HG03196 (cell line): ENCODE data around the gene OPA1.

Experiments
- ATAC-seq: cut with Tn5 transposase; IDR thresholded peaks from one replicate; pipeline ENCODE4 v1.9.1; 2021; ENCODE audit not compliant: unreplicated experiment

The OPA1 gene

DNA sequence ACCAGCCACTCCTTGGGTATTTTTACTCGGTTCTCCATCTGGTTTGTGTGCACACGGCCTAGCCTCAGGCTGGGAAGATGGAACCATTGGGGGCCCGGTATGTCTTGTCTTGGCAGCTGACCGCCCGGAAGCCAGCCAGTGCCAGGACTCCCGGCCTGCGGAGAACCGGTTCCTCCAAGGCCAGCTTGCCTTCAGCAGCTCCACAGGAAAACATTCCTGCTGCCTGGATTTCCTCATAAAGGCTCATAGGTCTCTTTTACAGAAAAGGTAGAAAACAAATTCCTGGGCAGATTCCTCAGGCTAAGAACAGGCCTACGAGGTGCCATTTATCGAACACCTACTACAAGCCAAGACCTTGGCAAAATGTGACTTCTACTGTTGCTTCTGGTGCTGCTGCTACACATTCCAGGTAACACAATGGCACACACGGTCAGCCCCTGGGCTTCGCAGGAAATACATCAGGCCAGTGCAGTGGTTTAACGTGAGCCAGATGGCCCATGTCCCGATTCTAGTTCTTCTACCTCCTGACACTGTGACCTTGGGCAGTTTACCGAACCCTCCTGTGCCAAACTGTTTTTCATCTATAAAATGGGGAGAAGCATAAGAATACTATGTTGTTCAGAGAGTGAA is 141.8 kb downstream of the OPA1 start:
- no peak for ATAC-seq

DNA sequence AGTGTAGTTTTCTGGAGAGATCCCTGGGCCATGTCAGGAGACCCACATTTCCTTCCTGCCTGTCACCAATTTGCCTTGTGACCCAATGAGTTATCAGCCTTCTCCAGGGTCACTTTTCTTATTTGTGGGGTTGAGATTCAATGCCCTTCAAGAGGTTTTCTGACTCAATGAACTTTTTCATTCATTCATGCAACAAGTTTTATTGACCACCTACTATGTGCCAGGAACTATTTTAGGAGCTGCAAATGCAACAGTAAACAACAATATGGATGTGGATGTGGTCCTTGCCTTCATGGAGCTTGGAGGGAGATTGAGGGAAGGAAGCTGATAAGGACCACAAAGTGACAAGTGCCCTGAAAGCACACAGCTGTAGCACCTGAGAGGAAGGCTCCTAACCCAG is 142.8 kb downstream of the OPA1 start:
- no peak for ATAC-seq

DNA sequence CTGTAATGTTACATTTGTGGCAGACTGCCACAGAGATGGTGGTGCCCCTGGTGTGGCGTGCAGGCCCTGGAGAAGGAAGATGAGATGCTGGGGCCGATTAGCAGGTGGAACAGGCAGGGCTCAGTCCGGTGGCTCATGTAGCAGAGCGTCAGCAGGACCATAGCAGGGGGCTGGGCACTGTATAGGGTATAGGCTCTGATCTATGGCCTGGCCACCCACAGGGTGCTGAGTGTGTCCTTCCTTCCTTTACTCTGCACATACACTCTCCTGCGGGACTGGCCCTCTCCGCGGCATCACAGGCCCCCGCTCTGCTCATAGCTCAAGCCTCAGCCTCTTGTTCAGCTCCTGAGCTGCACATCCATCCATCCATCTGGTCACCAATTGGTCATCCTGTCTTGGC is 143.6 kb downstream of the OPA1 start:
- no peak for ATAC-seq

DNA sequence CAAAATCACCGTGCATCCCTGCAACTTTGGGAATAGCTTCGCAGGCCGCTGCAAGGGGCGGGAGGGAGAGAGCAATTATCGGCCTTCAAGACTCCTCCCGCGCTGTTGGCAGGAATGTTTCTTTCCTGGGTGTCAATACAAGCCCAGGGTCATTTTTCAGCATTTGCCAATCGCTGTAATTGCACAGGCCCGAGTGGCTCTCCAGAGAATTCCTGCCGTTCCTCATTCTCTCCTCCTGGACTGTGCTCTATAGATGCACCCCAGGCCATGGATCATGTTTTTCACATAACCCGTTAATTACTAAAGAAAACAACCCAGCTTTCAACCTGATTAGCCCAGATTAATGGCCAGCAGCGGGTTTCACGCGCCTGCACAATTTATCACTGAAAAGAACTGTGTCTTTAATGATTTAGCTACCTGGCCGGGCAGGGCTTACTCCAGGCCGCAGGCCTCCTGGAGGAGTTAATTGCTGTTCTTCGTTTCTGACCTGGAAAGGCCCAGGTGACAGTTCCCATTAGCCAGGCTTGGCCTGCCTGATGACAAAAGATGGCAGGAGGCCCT is 144.3 kb downstream of the OPA1 start:
- ATAC-seq = no peak

DNA sequence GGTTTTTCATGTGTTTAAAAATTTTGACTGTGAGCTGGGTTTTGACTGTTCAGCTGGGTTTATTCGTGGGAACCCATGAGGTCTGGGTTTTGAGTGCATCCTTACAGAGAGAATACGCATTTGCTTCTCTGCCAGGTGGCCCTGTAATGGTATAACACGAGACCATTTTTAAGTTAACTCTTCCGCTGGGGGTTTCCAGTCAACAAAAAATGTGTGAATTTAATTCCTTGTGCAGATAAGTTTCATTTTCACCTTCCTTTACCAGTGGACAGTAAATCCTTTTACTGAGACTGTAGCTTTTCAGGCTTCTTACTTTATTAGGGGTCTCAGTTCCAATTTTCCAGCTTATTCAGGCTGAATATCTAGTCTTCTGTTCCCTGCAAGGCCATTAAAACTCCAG is 149.6 kb downstream of the OPA1 start:
- ATAC-seq = no peak

DNA sequence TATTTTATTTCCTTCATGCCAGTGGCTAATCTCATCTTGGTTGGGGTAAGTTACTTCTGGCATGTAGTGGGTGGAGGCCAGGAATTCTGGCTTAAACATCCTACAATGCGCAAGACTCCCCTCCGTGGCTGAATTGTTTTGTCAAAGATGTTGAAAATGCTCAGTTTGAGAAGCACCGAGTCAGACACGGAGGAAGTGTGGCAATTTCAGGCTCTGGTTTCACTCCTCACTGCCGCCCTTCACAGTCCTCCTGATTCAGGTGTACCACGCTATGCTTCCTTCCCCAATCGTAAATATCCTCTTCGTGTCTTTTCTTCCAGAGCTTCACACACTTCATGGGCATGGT is 150.7 kb downstream of the OPA1 start:
- ATAC-seq = peak; percentile 54

DNA sequence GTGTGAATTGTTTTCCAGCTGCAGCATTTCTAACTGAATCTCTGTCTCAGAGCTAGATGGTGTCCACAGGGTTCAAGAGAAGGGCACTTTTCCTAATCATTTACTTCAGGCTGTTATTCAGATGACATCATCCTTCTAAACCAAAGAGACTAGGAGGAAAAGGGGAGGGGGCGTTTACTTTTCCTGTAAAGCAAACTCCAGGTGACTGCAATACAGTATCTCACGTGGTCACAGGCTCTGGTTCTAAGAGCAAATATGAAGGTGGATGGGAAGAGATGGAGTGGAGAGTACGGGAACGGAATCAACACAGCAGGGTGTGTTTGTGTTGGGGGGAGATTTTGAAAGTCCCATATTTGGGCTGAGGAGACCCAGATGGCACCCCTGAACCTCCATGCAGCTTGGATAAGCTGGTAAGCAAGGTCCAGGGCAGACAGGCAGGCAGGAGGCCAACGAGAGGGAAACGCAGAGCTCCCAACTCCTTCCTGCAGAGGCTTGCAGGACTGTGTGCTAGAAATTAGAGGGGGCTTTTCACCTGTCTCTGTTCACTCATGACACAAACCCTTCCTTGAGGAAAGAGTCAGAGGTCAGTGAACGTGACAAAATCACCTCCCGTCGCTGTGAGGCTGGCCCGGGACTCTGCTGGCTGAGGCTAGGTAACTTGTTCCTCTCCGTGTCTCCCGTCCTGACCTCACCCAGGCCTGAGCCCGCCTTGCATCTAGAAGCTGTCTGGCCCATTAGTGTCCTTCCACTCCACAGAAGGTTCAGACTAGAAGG is 151.2 kb downstream of the OPA1 start:
- ATAC-seq = no peak

DNA sequence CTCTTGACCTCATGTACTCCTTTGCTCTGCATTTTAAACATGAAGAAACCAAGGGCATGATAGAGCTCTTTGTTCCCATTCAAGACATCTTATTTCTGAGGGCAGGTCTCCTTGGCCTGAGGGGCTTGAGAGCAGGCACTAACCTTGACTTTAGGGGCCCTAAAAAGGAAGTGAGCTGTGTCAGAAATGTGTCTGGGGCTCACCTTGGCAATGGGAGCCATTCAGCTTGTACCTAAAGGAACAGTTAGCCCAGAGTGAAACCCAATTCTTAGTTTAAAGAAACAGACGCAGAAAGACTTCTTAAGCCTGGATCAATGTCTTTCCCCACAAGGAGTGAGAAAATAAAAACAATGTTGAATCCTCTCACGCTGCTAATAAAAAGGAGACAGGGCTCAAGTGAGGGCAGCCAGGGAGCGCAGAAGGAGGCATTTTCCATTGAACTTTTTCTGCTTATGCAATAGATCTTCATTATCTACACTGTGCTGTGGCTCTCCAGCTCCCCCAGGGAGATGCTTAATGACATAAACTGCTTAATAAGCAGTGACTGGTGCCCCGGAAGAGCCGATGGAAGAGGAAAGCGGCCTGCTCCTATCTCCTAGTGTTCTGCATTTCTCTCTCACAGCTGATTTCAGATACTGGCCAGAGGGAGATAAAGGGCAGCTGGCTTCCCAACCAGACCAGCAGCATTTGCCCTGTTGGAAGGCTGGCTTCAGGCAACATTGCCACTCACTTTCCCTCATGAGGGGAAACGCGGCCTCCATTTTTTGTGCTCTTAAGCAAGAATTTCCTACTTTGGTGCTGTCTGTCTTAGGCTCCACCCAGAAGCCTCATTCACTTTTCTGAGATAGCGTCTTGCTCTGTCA is 152.0 kb downstream of the OPA1 start:
- ATAC-seq = no peak

DNA sequence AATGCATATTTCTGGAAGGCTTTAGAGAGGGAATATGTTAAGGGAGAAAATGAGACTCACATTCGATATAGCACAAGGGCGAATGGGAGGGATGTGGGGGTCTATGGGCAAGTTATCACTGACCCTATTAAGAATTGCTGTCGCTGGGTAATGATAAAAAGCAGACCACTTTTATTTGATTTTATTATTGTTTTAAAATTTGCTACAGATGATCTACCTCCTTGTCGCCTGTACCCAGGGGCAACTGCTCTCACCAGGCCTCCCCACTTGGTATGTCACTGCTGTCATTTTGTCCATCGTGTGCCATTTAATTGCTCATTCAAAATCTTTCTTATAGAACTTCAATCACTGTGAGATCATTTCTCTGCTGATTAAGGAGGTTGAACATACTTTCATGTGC is 153.8 kb downstream of the OPA1 start:
- ATAC-seq = no peak
